Right atrium auricular region (tissue), 2 donors: ENCODE results near the gene CSTB. TPM values are rescaled to one million over a fixed set of nuclear protein-coding genes. Genes with fewer than 3 reads are reported as not detected.

ENCODE experiments used
- DNase-seq: peaks from one replicate; pipeline ENCODE4 v3.0.0-alpha.2; 2019; ENCODE audit warnings: low spot score
- H3K27ac ChIP-seq, 2 donors: fragments of 200-600 bp; sonication (generic); 1 replicate in 1 of 2; 2 replicates in 1 of 2; pipeline ENCODE4 v1.5.1; 2016 to 2019
- H3K27me3 ChIP-seq, 2 donors: fragments of 200-600 bp; sonication (generic); one replicate each; pipeline versions ENCODE4 v1.5.1 to v1.6.0; 2017 to 2019
- H3K36me3 ChIP-seq: fragments of 200-600 bp; sonication (generic); one replicate; pipeline ENCODE4 v1.5.1; 2016
- H3K4me1 ChIP-seq, 2 donors: fragments of 200-600 bp; sonication (generic); one replicate each; pipeline versions ENCODE4 v1.5.1 to v1.6.0; 2017 to 2019
- H3K4me3 ChIP-seq, 2 donors: fragments of 200-600 bp; sonication (generic); 1 replicate in 1 of 2; 2 replicates in 1 of 2; pipeline ENCODE4 v1.5.1; 2017 to 2019; ENCODE audit warnings: mild to moderate bottlenecking in 1 of 2, moderate library complexity in 1 of 2
- H3K9me3 ChIP-seq, 2 donors: fragments of 200-600 bp; sonication (generic); one replicate each; pipeline ENCODE4 v1.5.1; 2019
- CTCF ChIP-seq, 2 donors: fragments of 200-600 bp; sonication (generic); IDR thresholded peaks; one replicate each; pipeline ENCODE4 v1.5.1; 2019; ENCODE audit warnings: antibody characterized with exemption in 2 of 2
- total RNA-seq, 2 donors: library from RNA; depleted of rRNA; stranded (reverse); fragments of >200 nt; gene quantifications; one replicate each; pipeline ENCODE4 v1.1.0, GENCODE V29; 2016

Gene CSTB
- total RNA-seq, 2 donors from 2014 or later, result 8.3 to 8.4 TPM

- no peak for TF ChIP-seq CTCF (IDR thresholded peaks at IDR 0.05)
- peaks cover 0 to 19% of the 10 kb centered on the region in 2 donors for H3K4me1 ChIP-seq
- no peaks in the 10 kb centered on the region for H3K9me3 ChIP-seq
- H3K4me3 ChIP-seq, result peak overlapping the region in 1 of 2 donors; percentile 9
- H3K27me3 ChIP-seq, result no peaks in the 10 kb centered on the region
- no peak overlapping the region for H3K27ac ChIP-seq
- DNase-seq, result no peak
- no peaks in the 10 kb centered on the region for H3K36me3 ChIP-seq
These were observed 35.4 kb upstream of the CSTB start for GRCh38 chr21:43811262-43812105.

GRCh38 chr21:43810505-43811261 is 34.6 kb upstream of the CSTB start:
- Histone ChIP-seq H3K27ac (no peak overlapping the region), H3K9me3 (no peaks in the 10 kb centered on the region), H3K4me1 (peaks cover 0 to 19% of the 10 kb centered on the region in 2 donors), H3K4me3 (no peak overlapping the region), H3K27me3 (no peaks in the 10 kb centered on the region), H3K36me3 (no peaks in the 10 kb centered on the region)
- DNase-seq, result peak; percentile 83
- TF ChIP-seq CTCF (IDR thresholded peaks at IDR 0.05), result peak; percentile 96

GRCh38 chr21:43809853-43810504 is 33.9 kb upstream of the CSTB start:
- TF ChIP-seq CTCF (IDR thresholded peaks at IDR 0.05), result no peak
- Histone ChIP-seq H3K4me3 (no peak overlapping the region), H3K9me3 (no peaks in the 10 kb centered on the region), H3K27me3 (no peaks in the 10 kb centered on the region), H3K27ac (no peak overlapping the region), H3K36me3 (no peaks in the 10 kb centered on the region), H3K4me1 (peaks cover 0 to 19% of the 10 kb centered on the region in 2 donors)
- no peak for DNase-seq

DNA sequence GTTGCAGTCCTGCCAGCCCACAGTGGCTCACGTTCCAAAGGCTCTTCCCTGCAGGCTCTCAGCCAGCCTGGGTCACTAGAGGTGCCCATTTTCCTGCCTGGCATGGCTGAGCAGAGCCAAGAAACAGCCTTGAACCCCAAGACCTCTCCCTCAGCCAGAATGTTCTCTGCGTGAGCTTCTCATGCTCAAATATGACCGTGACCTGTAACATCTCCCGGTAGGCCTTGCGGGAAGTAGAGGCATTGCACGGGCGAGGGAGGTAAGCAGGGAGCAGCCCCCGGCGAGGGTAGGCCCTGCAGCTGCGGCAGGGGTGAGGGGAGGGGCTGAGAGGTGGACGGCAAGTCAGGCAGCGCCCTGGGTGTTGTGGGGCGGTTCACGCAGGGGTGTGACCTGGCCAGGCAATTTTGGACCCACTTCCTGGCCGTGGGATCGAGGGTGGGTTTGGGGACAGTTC is 33.3 kb upstream of the CSTB start:
- TF ChIP-seq CTCF (IDR thresholded peaks at IDR 0.05), result no peak
- Histone ChIP-seq H3K36me3 (no peaks in the 10 kb centered on the region), H3K4me3 (no peak overlapping the region), H3K9me3 (no peaks in the 10 kb centered on the region), H3K27ac (no peak overlapping the region), H3K4me1 (peaks cover 0 to 19% of the 10 kb centered on the region in 2 donors), H3K27me3 (no peaks in the 10 kb centered on the region)
- no peak for DNase-seq

DNA sequence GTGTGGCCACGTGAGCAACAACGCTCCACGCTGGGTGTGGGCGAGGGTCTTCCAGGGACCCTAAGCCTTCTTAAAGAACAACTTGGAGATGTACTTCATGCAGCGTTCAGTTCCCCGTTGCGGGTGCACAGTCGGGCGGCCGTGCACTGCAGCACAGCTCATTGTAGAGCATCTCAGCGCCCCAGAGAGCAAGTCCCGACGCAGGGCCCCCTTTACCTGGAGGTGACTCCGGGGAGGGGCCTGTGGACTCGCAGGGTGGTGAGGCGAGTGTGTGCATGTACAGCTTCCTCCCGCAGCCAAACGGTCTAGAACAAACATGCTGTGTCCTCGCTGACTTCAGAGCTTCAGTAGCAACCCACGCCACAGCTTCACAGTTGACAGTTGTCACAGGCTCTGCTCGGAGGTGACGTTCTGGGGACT is 32.7 kb upstream of the CSTB start:
- DNase-seq, result no peak
- no peak overlapping the region for H3K4me3 ChIP-seq
- H3K36me3 ChIP-seq, result peaks cover 1% of the 10 kb centered on the region
- TF ChIP-seq CTCF (IDR thresholded peaks at IDR 0.05), result no peak
- H3K27me3 ChIP-seq, result no peaks in the 10 kb centered on the region
- H3K4me1 ChIP-seq, result peaks cover 0 to 19% of the 10 kb centered on the region in 2 donors
- no peak overlapping the region for H3K27ac ChIP-seq
- H3K9me3 ChIP-seq, result no peaks in the 10 kb centered on the region
